GM12875 (cell line): ENCODE data around the gene UGT1A1.

Source experiments
- H3K4me3 ChIP-seq: one replicate; pipeline ENCODE4 v1.5.1; 2011; ENCODE audit warnings: low read depth, low read length, control low read depth
- CTCF ChIP-seq: IDR thresholded peaks from 2 replicates; pipeline ENCODE4 v1.5.1; 2011; ENCODE audit warnings: low read depth, mild to moderate bottlenecking, control low read depth, inconsistent platforms, low read length, moderate library complexity, borderline replicate concordance; ENCODE audit not compliant: insufficient read depth

The UGT1A1 gene

GRCh38 chr2:233798335-233799086, 38.4 kb downstream of the UGT1A1 start:
- H3K4me3 ChIP-seq = no peak overlapping the region
- TF ChIP-seq CTCF = no peak

- no peak for TF ChIP-seq CTCF
- H3K4me3 ChIP-seq = no peak overlapping the region
These were observed 39.1 kb downstream of the UGT1A1 start for GRCh38 chr2:233799087-233799665.

- no peak for TF ChIP-seq CTCF
- no peak overlapping the region for H3K4me3 ChIP-seq
These were observed 39.6 kb downstream of the UGT1A1 start for GRCh38 chr2:233799716-233800115.

- TF ChIP-seq CTCF = no peak
These were observed 40.1 kb downstream of the UGT1A1 start for GRCh38 chr2:233800208-233800607.

GRCh38 chr2:233801357-233802131, 41.5 kb downstream of the UGT1A1 start:
- no peak for TF ChIP-seq CTCF
- H3K4me3 ChIP-seq = no peak overlapping the region

More at GRCh38 chr2:233800208-233800607, 40.1 kb downstream of the UGT1A1 start:
- no peak overlapping the region for H3K4me3 ChIP-seq

- H3K4me3 ChIP-seq = no peak overlapping the region
- no peak for TF ChIP-seq CTCF
These were observed 42.2 kb downstream of the UGT1A1 start for GRCh38 chr2:233802132-233802815.
